Measurements from ENCODE around the gene ZSCAN5A. TPM values are rescaled to one million over a fixed set of nuclear protein-coding genes. Genes with fewer than 3 reads are reported as not detected.

Gene ZSCAN5A
- polyA plus RNA-seq, 1 of the 3 experiments (the other 2 are of a cell fraction): 6.8 TPM

- peaks cover 0 to 6% of the 10 kb centered on the region in 2 experiments; a peak in 1 of 4 replicates for H3K4me1 ChIP-seq (ENCODE audit: control insufficient read depth in 1 of 2, insufficient read depth in 2 of 2, low read depth in 1 of 2, low read length in 1 of 2)
- no peaks in the 10 kb centered on the region for H4K20me1 ChIP-seq (ENCODE audit: insufficient read depth)
- DNase-seq: no peak
- ChIA-PET CTCF (interaction anchor here (0.8 to 2.2 kb wide), 3 partner anchors 11 to 26 kb away, joined by 3 to 14 read pairs (median 4); no protein-coding TSS in a partner anchor), POLR2A (no interaction called here)
- H3K4me2 ChIP-seq: no peak overlapping the region
- H3K36me3 ChIP-seq (replicated peaks in 1 of 2; ENCODE audit: control insufficient read depth in 1 of 2, insufficient read depth in 2 of 2, low read length in 1 of 2): no peaks in the 10 kb centered on the region
- H3F3A ChIP-seq (replicated peaks; ENCODE audit: insufficient read depth): no peaks in the 10 kb centered on the region
- no peak overlapping the region for H2AFZ ChIP-seq (ENCODE audit: low read depth)
- WGBS (ENCODE audit: low lambda C conversion rate): 65% methylated on average over 5 of the region's 7 CpGs
- TF ChIP-seq SIN3A (IDR thresholded peaks at IDR 0.05; ENCODE audit: borderline replicate concordance, low read depth, low read length): no peak
- no peak for TF ChIP-seq MEF2A (IDR thresholded peaks at IDR 0.05; ENCODE audit: borderline replicate concordance, low read depth)
- no peak for TF ChIP-seq ZBTB33 (IDR thresholded peaks at IDR 0.05; ENCODE audit: borderline replicate concordance, low read depth)
- TF ChIP-seq EZH2phosphoT487 (IDR thresholded peaks at IDR 0.05; ENCODE audit: borderline replicate concordance, low read depth): no peak
- TF ChIP-seq GABPA (IDR thresholded peaks at IDR 0.05; ENCODE audit: low read depth): no peak
- H3K79me2 ChIP-seq (ENCODE audit: insufficient read depth): no peaks in the 10 kb centered on the region
- no peaks in the 10 kb centered on the region for H3K9me3 ChIP-seq
- no peak overlapping the region for H3K9ac ChIP-seq
- H3K4me3 ChIP-seq (ENCODE audit: low read depth in 2 of 2, low read length in 1 of 2): no peak overlapping the region
- no peaks in the 10 kb centered on the region for H3K9me2 ChIP-seq
- H3K27me3 ChIP-seq (ENCODE audit: insufficient read depth): no peaks in the 10 kb centered on the region
- no peak overlapping the region for H3K27ac ChIP-seq (ENCODE audit: low read depth in 2 of 2, low read length in 1 of 2)
Observed at GRCh38 chr19:56321989-56322440, 7.4 kb upstream of the ZSCAN5A start.

- ChIA-PET POLR2A (no interaction called here), CTCF (interaction anchor here (0.8 to 2.2 kb wide), 5 partner anchors 11 to 68 kb away, joined by 3 to 14 read pairs (median 4); partner anchors contain the start of gene EDDM13)
- DNase-seq: peak; percentile 14
- no peak overlapping the region for H3K27ac ChIP-seq (ENCODE audit: low read depth in 2 of 2, low read length in 1 of 2)
- no peaks in the 10 kb centered on the region for H3K27me3 ChIP-seq (ENCODE audit: insufficient read depth)
- no peak overlapping the region for H2AFZ ChIP-seq (ENCODE audit: low read depth)
- H3K9me3 ChIP-seq: no peaks in the 10 kb centered on the region
- H3K79me2 ChIP-seq (ENCODE audit: insufficient read depth): no peaks in the 10 kb centered on the region
- peaks cover 0 to 6% of the 10 kb centered on the region in 2 experiments; a peak in 1 of 4 replicates for H3K4me1 ChIP-seq (ENCODE audit: control insufficient read depth in 1 of 2, insufficient read depth in 2 of 2, low read depth in 1 of 2, low read length in 1 of 2)
- no peaks in the 10 kb centered on the region for H3K9me2 ChIP-seq
- TF ChIP-seq REST (IDR thresholded peaks at IDR 0.05; ENCODE audit: low read depth, low read length): no peak
- TF ChIP-seq FOXJ3 (CRISPR knock-in tag; IDR thresholded peaks at IDR 0.05): no peak
- peak; percentile 52; the same call in 1 of the 2 replicates for TF ChIP-seq GATA2 (CRISPR knock-in tag; IDR thresholded peaks at IDR 0.05)
- TF ChIP-seq MXI1 (IDR thresholded peaks at IDR 0.05; ENCODE audit: low read depth, low read length): no peak
- no peak for TF ChIP-seq EP300 (IDR thresholded peaks at IDR 0.05; ENCODE audit: borderline replicate concordance in 1 of 2, low read depth in 1 of 2, low read length in 1 of 2)
- H3F3A ChIP-seq (replicated peaks; ENCODE audit: insufficient read depth): no peaks in the 10 kb centered on the region
- no peak overlapping the region for H3K4me3 ChIP-seq (ENCODE audit: low read depth in 2 of 2, low read length in 1 of 2)
- no peak overlapping the region for H3K9ac ChIP-seq
- H3K4me2 ChIP-seq: no peak overlapping the region
- H4K20me1 ChIP-seq (ENCODE audit: insufficient read depth): no peaks in the 10 kb centered on the region
- no peaks in the 10 kb centered on the region for H3K36me3 ChIP-seq (replicated peaks in 1 of 2; ENCODE audit: control insufficient read depth in 1 of 2, insufficient read depth in 2 of 2, low read length in 1 of 2)
- WGBS (ENCODE audit: low lambda C conversion rate): 54% methylated on average over 8 of the region's 8 CpGs
Observed at GRCh38 chr19:56321254-56321988, 6.8 kb upstream of the ZSCAN5A start.
